ENCODE results near the gene PRDM16.

DNA sequence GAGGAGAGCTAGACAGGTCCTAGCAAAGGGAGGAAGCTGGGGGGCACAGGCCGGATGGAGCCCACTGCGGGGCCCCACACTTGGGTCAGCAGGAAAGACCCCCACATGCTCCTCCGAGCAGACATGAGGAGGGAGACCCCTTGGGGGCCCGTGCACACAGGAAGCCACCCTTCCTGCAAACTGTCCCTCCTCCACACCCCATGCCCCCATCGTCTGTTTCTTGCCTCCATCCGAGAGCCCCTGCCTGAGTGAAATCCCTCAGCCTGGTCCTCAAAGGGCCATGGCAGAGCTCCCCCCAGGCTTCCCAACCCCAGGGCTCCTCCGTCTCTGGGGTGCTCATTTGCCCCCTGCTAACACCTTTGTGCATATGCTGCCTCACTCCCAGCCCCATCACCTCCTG, 168.0 kb downstream of the PRDM16 start:
- TF ChIP-seq, protein P1, sequence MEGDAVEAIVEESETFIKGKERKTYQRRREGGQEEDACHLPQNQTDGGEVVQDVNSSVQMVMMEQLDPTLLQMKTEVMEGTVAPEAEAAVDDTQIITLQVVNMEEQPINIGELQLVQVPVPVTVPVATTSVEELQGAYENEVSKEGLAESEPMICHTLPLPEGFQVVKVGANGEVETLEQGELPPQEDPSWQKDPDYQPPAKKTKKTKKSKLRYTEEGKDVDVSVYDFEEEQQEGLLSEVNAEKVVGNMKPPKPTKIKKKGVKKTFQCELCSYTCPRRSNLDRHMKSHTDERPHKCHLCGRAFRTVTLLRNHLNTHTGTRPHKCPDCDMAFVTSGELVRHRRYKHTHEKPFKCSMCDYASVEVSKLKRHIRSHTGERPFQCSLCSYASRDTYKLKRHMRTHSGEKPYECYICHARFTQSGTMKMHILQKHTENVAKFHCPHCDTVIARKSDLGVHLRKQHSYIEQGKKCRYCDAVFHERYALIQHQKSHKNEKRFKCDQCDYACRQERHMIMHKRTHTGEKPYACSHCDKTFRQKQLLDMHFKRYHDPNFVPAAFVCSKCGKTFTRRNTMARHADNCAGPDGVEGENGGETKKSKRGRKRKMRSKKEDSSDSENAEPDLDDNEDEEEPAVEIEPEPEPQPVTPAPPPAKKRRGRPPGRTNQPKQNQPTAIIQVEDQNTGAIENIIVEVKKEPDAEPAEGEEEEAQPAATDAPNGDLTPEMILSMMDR (IDR thresholded peaks at IDR 0.05; ENCODE audit: borderline replicate concordance, extremely low read depth, low read length, poor library complexity, severe bottlenecking): no peak
- TF ChIP-seq EZH2 (IDR thresholded peaks at IDR 0.05; ENCODE audit: borderline replicate concordance, low read depth, low read length, severe bottlenecking): no peak
